ENCODE measurements around the gene NEK1.

NEK1 gene

GRCh38 chr4:169412046-169412445 lies 200.3 kb downstream of the NEK1 start:
- DNase-seq (ENCODE audit: low spot score), result no peak
- no peak for TF ChIP-seq CTCF (IDR thresholded peaks at IDR 0.05; ENCODE audit: extremely low read depth, missing control alignments)

GRCh38 chr4:169410839-169411770 lies 201.3 kb downstream of the NEK1 start:
- DNase-seq (ENCODE audit: low spot score), result peak; percentile 47
- no peak for TF ChIP-seq CTCF (IDR thresholded peaks at IDR 0.05; ENCODE audit: extremely low read depth, missing control alignments)

GRCh38 chr4:169407217-169407845 lies 205.1 kb downstream of the NEK1 start:
- no peak for DNase-seq (ENCODE audit: low spot score)
- no peak for TF ChIP-seq CTCF (IDR thresholded peaks at IDR 0.05; ENCODE audit: extremely low read depth, missing control alignments)

GRCh38 chr4:169404960-169405359 lies 207.4 kb downstream of the NEK1 start:
- no peak for DNase-seq (ENCODE audit: low spot score)
- TF ChIP-seq CTCF (IDR thresholded peaks at IDR 0.05; ENCODE audit: extremely low read depth, missing control alignments), result no peak

GRCh38 chr4:169400832-169401231 lies 211.6 kb downstream of the NEK1 start:
- no peak for TF ChIP-seq CTCF (IDR thresholded peaks at IDR 0.05; ENCODE audit: extremely low read depth, missing control alignments)
- no peak for DNase-seq (ENCODE audit: low spot score)

GRCh38 chr4:169399976-169400767 lies 212.2 kb downstream of the NEK1 start:
- no peak for TF ChIP-seq CTCF (IDR thresholded peaks at IDR 0.05; ENCODE audit: extremely low read depth, missing control alignments)
- peak; percentile 16 for DNase-seq (ENCODE audit: low spot score)
